ENCODE results near the gene C11orf42. TPM values are rescaled to one million over a fixed set of nuclear protein-coding genes. Genes with fewer than 3 reads are reported as not detected.
"Not testable (repeated sequence)": the region's sequence is repeated elsewhere in the genome, so short reads cannot be mapped to it uniquely, and the experiment has no call there.

The C11orf42 gene
- polyA plus RNA-seq, 3 donors = not detected

DNA sequence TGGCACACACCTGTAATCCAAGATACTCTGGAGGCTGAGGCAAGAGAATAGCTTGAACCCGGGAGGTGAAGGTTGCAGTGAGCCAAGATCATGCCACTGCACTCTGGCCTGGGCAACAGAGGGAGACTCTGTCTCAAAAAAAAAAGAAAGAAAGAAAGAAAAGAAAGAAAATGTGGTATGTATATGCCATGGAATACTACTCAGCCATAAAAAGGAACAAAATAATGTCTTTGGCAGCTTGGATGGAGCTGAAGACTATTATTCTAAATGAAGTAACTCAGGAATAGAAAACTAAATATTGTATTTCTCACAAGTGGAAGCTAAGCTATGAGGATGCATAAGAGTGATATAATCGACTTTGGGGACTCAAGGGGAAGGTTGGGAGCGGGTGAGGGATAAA is 43.5 kb downstream of the C11orf42 start:
- H3K27ac ChIP-seq (ENCODE audit: low read depth, low read length) = not testable (repeated sequence)
- 88 to 94% (median 88%) methylated on average over 3 of the region's 3 CpGs for WGBS, 3 donors

- H3K27ac ChIP-seq (ENCODE audit: low read depth, low read length) = no peak overlapping the region
Observed at GRCh38 chr11:6249770-6250555, 44.6 kb downstream of the C11orf42 start.

GRCh38 chr11:6251120-6251733 is 45.9 kb downstream of the C11orf42 start:
- WGBS, 3 donors = 43 to 69% (median 52%) methylated on average over 6 of the region's 6 CpGs

More at GRCh38 chr11:6249770-6250555, 44.6 kb downstream of the C11orf42 start:
- 23 to 56% (median 47%) methylated on average over 3 of the region's 3 CpGs for WGBS, 3 donors

DNA sequence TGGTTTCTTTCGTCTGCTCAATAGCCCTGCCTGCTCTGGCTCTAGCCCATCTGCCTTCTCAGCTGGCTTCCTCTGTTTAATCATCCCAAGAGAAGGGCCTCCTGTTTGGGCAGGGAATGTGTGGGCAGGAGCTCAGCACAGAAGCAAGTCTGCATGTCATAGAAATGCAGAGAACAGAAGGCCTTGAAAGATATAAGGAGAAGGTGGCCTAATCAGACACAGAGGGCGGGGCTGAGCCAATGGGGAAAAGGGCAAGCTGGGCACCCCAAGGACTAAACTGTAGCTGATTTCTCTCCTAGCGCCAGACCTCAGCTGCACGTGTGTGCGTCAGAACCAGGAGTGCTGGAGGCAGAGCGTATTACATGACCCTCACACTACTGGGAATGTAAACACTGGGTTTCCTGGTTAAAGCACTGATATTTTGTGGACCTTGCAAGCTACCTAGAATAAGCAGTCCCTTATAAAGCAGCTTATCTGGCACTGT is 46.7 kb downstream of the C11orf42 start:
- WGBS, 3 donors = 42 to 85% (median 85%) methylated on average over 6 of the region's 6 CpGs
- no peak overlapping the region for H3K27ac ChIP-seq (ENCODE audit: low read depth, low read length)

More at GRCh38 chr11:6251120-6251733, 45.9 kb downstream of the C11orf42 start:
- H3K27ac ChIP-seq (ENCODE audit: low read depth, low read length) = no peak overlapping the region

- H3K27ac ChIP-seq (ENCODE audit: low read depth, low read length) = no peak overlapping the region
- WGBS, 3 donors = 29 to 92% (median 91%) methylated on average over 1 of the region's 1 CpG
Observed at GRCh38 chr11:6253197-6253596, 47.8 kb downstream of the C11orf42 start.

DNA sequence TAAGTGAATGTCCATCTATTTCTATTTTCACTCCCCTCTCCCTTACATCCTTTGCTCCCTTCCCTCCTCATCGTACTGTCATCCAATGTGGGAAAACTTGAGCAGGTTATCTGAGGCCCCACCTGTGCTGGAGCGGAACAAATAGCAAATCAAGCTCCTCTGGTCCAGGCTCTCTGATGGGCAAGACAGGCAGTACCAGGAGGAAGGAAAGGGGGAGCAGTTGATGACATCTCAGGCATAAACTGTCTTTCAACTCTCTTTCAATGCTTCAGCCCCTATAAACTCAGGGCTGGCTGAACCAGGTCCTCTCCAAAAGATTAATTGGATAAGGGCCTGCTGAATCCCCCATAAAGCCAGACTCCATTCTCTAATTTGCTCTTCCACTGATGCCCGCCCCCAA is 52.8 kb downstream of the C11orf42 start:
- 70 to 84% (median 79%) methylated on average over 3 of the region's 3 CpGs for WGBS, 3 donors
- H3K27ac ChIP-seq (ENCODE audit: low read depth, low read length) = no peak overlapping the region

DNA sequence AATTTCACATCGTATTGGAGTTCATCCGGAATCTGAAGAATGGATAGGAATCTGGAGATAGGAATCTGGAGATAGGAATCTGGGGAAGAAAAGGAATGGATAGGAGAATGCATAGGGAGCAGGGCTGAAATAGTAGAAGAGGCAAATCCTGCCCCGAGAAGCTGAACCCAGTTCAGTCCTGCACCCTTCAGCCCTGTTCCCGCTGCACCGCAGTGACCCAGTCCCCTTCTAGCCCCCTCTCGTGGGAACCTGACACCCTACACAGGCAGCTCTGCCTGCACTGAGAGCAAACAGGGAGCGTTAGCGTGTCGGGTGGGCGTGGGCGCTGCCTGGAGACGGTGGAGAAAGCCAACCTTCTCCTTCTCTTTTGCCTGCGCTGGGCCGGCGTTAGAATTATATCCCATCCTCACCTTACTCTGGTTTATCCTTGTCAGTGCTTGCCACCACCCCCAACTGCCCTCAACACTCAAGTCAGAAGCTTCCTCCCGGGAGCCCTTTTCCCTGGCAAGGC is 53.3 kb downstream of the C11orf42 start:
- WGBS, 3 donors = 7 to 13% (median 9%) methylated on average over 16 of the region's 16 CpGs
- H3K27ac ChIP-seq (ENCODE audit: low read depth, low read length) = no peak overlapping the region

- H3K27ac ChIP-seq (ENCODE audit: low read depth, low read length) = no peak overlapping the region
- 26 to 62% (median 52%) methylated on average over 5 of the region's 5 CpGs for WGBS, 3 donors
Observed at GRCh38 chr11:6260207-6260726, 54.9 kb downstream of the C11orf42 start.

Other genes starting within 250 kb of the C11orf42 start
- not detected for gene OR56A5, start 237.1 kb upstream of the C11orf42 start, polyA plus RNA-seq
- not detected for gene OR52L1, start 218.6 kb upstream of the C11orf42 start, polyA plus RNA-seq
- not detected for gene OR56A4, start 198.6 kb upstream of the C11orf42 start, polyA plus RNA-seq
- not detected for gene OR56A1, start 174.8 kb upstream of the C11orf42 start, polyA plus RNA-seq
- gene OR56B4, start 97.9 kb upstream of the C11orf42 start, polyA plus RNA-seq = not detected
- not detected for gene OR52B2, start 35.2 kb upstream of the C11orf42 start, polyA plus RNA-seq
- gene OR52W1, start 6.3 kb upstream of the C11orf42 start, polyA plus RNA-seq = not detected
- gene FHIP1B, start 29.1 kb downstream of the C11orf42 start, polyA plus RNA-seq = 10 to 100 TPM; 23.7 to 35.4 (median 27.4) TPM
- gene CNGA4, start 33.5 kb downstream of the C11orf42 start, polyA plus RNA-seq = under 1 TPM; 0.13 to 0.56 (median 0.18) TPM
- 1 to 10 TPM in 2 of 3 donors, under 1 TPM in 1; 0.22 to 3.8 (median 2.5) TPM for gene CCKBR, start 54.3 kb downstream of the C11orf42 start, polyA plus RNA-seq
- 10 to 100 TPM; 19.8 to 94.6 (median 78.6) TPM for gene CAVIN3, start 114.9 kb downstream of the C11orf42 start, polyA plus RNA-seq
- 10 to 100 TPM; 17.8 to 24.5 (median 19.9) TPM for gene SMPD1, start 184.9 kb downstream of the C11orf42 start, polyA plus RNA-seq
- gene APBB1, start 213.5 kb downstream of the C11orf42 start, polyA plus RNA-seq = 10 to 100 TPM; 15.9 to 23.4 (median 23.0) TPM
- under 1 TPM in 2 of 3 donors, not detected in 1; 0.45 to 0.54 TPM for gene HPX, start 235.4 kb downstream of the C11orf42 start, polyA plus RNA-seq

All from adipose tissue (tissue), 3 donors.